Measurements from ENCODE around the gene MDFIC.

The MDFIC gene

DNA sequence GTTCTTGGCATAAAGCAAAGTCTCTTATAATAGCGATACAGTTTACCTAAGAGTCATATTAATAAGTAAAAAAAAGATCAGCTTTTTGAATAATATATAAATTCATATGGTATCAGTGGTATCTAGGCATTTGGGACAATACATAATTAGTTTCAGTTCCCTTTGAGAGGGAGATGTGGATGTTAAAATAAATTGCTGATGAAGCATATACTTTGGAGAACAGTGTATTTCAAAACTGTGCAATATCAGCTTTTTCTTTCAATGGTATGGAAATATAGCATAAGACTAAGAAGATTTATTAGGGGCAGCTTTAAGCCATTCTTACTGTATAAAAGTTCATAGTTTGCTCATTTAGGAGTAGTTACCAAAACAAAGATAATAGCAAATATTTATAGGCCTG lies 35.5 kb downstream of the MDFIC start:
- DNase-seq, result no peak

GRCh38 chr7:114959931-114960330 lies 38.0 kb downstream of the MDFIC start:
- DNase-seq, result no peak

GRCh38 chr7:114962441-114962840 lies 40.5 kb downstream of the MDFIC start:
- DNase-seq, result no peak

GRCh38 chr7:114966156-114966555 lies 44.3 kb downstream of the MDFIC start:
- DNase-seq, result no peak

GRCh38 chr7:114969096-114969495 lies 47.2 kb downstream of the MDFIC start:
- DNase-seq, result no peak

DNA sequence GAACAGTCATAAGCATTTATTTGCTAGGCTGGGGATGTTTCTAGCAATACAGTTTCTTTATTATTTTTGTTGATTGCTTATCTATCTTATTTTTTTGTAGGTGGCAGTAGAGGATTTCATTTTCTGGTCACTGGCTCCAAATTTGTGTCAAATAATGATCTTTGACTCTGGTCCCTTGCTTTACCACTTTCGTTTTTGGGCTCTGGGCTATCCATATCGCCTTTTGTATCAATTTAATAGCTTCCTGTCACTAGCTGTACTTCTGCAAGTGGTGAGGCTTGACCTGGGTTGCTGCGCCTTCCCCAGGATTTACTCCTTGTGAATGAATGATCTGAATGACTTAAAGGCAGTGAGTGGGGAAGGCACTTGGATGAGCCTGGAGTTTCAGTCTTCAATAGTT lies 48.4 kb downstream of the MDFIC start:
- no peak for DNase-seq

DNA sequence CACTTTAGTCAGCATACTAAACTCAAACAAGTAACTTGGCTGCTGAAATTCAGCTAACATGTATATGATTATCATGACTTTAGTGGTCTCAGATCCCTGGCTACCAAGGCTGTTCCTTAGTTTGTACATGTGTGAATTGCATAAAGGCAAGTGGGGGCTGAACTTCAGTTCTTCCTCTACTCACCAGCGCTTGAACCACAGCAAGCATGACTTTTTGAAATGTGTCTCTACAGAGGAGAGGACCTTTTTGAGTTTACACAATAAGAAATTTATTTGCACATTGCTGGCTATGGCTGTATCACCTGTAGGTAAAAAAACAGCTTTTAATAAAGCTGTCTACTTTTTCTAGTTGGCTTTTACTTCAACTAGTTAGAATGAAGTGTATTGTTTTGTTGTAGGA lies 48.8 kb downstream of the MDFIC start:
- no peak for DNase-seq

DNA sequence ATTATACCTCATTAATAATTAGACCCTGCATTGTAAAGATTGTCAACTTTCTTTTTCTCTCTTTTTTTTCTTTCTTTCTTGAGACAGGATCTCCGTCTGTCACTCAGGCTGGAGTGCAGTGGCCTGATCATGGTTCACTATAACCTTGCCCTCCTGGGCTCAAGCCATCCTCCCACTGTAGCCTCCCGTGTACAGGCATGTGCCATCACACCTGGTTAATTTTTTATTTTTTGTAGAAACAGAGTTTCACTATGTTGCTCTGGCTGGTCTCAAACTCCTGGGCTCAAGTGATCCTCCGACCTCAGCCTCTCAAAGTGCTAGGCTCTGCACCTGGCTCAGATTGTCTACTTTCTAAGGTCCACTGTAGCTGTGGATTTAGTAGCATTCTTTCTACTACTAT lies 50.7 kb downstream of the MDFIC start:
- DNase-seq, result no peak

- DNase-seq, result no peak
Measured at GRCh38 chr7:114973147-114973546, 51.3 kb downstream of the MDFIC start.

- no peak for DNase-seq
Measured at GRCh38 chr7:114975401-114975800, 53.5 kb downstream of the MDFIC start.

GRCh38 chr7:114976666-114977065 lies 54.8 kb downstream of the MDFIC start:
- no peak for DNase-seq

- no peak for DNase-seq
Measured at GRCh38 chr7:114977277-114977676, 55.4 kb downstream of the MDFIC start.

GRCh38 chr7:114979388-114979787 lies 57.5 kb downstream of the MDFIC start:
- DNase-seq, result no peak

DNA sequence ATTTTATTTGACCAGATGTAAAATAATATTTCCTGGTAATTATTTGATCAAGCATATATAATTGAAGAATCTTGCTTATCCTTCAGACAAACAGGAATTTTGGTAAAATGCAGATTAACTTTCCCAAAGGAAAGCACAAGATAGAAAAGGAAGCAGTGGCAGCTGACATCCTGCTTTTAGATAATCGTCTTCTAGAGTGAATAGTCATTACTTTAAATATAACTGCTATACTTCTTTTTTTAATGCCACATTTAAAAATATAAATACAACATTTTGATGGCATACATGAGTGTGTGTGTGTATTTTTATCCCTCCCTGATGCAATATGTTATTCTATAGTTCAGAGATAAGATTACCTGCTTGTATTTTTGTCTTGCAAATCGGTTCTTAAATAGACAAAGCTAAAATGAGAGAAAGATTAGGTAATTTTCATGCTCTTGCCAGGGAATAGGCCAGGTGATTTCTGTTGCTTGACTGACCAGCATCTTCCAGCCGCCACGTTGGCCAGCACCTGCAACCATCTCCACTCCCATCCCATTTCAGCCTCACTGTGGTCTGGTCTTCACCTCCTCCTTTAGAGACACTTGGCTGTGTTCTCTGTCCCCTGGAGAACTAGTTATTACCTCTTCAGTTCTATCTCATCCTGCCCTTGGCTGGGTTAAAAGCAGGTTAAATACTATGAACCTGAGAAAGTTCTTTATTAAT lies 58.1 kb downstream of the MDFIC start:
- no peak for DNase-seq

DNA sequence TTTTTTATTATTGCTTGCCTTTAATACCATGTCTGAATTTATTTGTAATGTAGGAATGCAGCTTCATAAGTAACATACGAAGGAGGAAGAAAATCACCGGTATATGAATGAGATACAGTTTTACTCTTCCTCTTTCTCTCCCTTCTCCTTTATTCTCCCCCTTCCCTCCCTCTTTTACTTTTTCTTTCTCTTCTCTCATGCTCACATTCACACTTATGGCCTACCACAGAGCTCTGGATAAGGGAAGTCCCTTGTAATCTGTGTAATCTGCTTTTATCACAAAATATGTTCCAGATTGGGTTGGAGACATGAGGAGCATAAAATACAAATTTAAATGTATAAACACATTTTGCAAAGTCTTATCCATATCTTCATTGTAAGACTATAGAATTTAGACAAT lies 59.4 kb downstream of the MDFIC start:
- no peak for DNase-seq

GRCh38 chr7:114985116-114985715 lies 63.3 kb downstream of the MDFIC start:
- DNase-seq, result no peak

GRCh38 chr7:114986190-114987180 lies 64.6 kb downstream of the MDFIC start:
- DNase-seq, result no peak

GRCh38 chr7:114988026-114988425 lies 66.1 kb downstream of the MDFIC start:
- DNase-seq, result no peak

- DNase-seq, result no peak
Measured at GRCh38 chr7:114988755-114989375, 67.0 kb downstream of the MDFIC start.

GRCh38 chr7:114989531-114989930 lies 67.6 kb downstream of the MDFIC start:
- DNase-seq, result no peak

DNA sequence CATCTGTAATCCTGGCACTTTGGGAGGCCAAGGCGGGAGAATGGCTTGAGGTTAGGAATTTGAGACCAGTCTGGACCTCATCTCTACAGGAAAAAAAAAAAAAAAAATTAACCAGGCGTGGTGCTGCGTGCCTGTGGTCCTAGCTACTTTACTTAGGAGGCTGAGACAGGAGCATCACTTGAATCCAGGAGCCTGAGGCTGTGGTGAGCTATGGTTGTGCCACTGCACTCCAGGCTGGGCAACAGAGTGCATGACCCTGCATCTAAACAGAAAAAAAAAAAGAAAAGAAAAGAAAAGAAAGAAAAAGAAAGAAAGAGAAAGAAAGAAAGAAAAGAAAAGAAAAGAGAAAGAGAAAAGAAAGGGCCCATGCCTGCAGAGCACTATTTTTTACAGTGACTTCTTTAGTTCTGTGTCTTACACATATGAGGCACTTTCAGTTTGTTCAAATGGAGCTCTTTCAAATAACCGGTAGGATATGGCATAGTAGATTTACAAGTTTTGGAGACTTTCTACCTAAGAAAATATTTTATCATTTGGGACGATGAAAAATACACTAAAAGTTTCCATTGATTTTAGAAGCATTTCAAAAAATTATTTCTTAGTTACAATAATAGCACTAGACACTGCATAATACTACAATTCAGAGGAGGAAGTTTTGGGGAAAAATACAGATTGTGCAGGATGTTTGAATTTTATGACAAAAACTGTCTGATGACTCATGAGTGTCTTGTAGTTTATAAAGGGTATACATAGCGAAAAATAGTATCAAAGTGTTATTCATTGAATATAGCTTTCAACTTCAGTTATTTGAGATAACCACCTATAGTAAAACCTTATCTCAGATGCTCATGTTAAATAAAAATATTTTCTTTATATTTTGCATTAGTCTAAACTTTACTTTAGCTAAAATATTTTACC lies 75.9 kb downstream of the MDFIC start:
- DNase-seq, result no peak

DNA sequence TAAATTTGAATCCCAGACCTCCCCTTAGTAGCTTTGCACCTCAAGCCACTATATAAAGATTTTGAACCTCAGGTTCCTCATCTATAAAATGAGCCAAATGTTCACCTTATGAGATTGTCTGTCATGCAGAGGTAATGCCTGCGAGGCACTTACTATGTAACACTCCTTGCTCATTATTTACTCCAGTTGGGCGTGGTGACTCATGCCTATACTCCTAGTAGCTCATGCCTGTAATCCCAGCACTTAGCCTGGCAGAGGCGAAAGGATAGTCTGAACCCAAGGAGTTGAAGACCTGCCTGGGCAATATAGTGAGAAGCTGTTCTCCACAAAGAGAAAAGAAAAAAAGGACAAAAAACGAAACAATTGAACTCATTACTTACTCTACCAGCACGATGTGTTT lies 82.2 kb downstream of the MDFIC start:
- no peak for DNase-seq
